ENCODE measurements around the gene CDRT4. TPM values are rescaled to one million over a fixed set of nuclear protein-coding genes. Genes with fewer than 3 reads are reported as not detected.

The CDRT4 gene
- total RNA-seq, 4 donors from 2014 or later: 7.1 to 23.8 (median 8.8) TPM

DNA sequence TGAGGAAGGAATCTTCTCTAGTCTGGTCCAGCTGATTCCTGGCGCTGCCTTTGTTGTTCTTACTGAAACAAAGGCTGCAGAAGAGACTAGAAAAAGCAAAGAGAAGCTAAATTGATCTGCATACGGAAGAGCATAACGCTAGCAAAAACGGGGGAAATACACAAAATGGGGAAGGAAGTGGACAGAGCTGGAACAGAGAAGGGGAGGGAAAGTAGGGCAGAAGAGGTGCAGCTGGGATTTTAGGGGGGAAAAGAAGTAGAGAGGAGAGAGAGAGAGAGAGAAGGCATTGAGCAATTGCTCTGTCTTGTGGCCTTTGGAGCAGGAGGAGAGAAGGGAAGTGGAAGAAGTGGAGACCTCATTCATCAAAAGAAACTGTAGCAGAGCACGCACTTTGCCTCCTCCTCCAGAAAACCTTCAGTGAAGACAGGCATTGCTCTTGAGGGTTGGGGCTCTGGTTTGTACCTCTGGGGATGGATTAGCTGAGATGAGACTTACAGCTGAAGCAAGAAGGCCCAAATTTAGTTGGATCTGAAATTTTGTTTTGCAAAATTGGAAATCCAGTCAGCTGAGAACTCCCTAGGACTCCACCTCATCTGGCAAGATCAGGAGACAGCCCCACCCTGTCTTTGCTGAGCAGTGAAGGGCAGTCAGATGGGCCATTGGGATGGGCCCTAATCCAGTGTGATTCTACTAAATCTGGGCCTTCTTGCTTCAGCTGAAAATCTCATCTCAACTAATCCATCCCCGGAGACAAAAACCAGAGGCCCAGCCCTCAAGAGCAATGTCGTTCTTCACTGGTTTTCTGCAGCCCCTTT is 55.8 kb downstream of the CDRT4 start:
- DNase-seq (ENCODE audit: low spot score in 2 of 2): peak in 1 of 2 donors; percentile 78
- WGBS: 52% methylated on average over 7 of the region's 7 CpGs
- H3K4me1 ChIP-seq: peaks cover 46% of the 10 kb centered on the region
- peak overlapping the region; percentile 80 for H3K27ac ChIP-seq
- no peaks in the 10 kb centered on the region for H3K27me3 ChIP-seq
- H3K4me3 ChIP-seq: no peak overlapping the region
- H3K9me3 ChIP-seq: no peaks in the 10 kb centered on the region
- H3K36me3 ChIP-seq: no peaks in the 10 kb centered on the region
- TF ChIP-seq POLR2A (IDR thresholded peaks at IDR 0.05) (no peak), POLR2AphosphoS5 (IDR thresholded peaks at IDR 0.05) (peak in 1 of 3 donors; percentile 5), EP300 (IDR thresholded peaks at IDR 0.05) (no peak)
- TF ChIP-seq, protein P1, sequence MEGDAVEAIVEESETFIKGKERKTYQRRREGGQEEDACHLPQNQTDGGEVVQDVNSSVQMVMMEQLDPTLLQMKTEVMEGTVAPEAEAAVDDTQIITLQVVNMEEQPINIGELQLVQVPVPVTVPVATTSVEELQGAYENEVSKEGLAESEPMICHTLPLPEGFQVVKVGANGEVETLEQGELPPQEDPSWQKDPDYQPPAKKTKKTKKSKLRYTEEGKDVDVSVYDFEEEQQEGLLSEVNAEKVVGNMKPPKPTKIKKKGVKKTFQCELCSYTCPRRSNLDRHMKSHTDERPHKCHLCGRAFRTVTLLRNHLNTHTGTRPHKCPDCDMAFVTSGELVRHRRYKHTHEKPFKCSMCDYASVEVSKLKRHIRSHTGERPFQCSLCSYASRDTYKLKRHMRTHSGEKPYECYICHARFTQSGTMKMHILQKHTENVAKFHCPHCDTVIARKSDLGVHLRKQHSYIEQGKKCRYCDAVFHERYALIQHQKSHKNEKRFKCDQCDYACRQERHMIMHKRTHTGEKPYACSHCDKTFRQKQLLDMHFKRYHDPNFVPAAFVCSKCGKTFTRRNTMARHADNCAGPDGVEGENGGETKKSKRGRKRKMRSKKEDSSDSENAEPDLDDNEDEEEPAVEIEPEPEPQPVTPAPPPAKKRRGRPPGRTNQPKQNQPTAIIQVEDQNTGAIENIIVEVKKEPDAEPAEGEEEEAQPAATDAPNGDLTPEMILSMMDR (IDR thresholded peaks at IDR 0.05): no peak

DNA sequence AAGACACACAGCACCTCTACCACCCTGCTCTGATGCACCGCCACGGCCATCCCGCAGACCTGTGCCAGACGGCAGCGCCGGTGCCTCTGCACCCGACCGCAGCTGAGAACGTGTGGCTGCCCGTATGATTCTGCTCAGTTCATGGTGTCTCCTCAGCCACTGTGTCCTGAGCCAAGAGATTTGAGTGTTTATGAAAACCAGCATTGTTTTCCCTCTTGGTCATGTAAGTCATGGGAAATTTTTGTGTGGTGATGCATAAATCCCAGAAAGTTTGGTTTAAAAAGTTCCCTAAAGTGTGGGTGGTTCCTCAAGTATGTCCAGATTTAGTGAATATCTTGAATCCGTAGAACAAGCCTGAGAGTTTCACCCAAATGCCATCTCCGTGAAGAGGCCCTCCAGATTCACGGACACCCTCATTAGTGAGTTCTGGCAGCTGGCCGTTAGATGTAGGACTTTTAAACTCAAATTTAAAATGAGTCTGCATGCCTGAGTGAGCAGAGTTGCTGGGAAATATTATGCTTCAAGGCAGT is 57.6 kb downstream of the CDRT4 start:
- Histone ChIP-seq H3K36me3 (no peaks in the 10 kb centered on the region), H3K27ac (peak overlapping the region; percentile 80), H3K27me3 (no peaks in the 10 kb centered on the region), H3K9me3 (no peaks in the 10 kb centered on the region), H3K4me3 (no peak overlapping the region), H3K4me1 (peaks cover 49% of the 10 kb centered on the region)
- TF ChIP-seq POLR2AphosphoS5 (IDR thresholded peaks at IDR 0.05) (peak in 2 of 3 donors; percentile 49 to 63), EP300 (IDR thresholded peaks at IDR 0.05) (no peak), POLR2A (IDR thresholded peaks at IDR 0.05) (peak in 1 of 2 donors; percentile 68)
- TF ChIP-seq, protein P1 (IDR thresholded peaks at IDR 0.05): no peak
- 46% methylated on average over 14 of the region's 14 CpGs for WGBS
- no peak for DNase-seq (ENCODE audit: low spot score in 2 of 2)

DNA sequence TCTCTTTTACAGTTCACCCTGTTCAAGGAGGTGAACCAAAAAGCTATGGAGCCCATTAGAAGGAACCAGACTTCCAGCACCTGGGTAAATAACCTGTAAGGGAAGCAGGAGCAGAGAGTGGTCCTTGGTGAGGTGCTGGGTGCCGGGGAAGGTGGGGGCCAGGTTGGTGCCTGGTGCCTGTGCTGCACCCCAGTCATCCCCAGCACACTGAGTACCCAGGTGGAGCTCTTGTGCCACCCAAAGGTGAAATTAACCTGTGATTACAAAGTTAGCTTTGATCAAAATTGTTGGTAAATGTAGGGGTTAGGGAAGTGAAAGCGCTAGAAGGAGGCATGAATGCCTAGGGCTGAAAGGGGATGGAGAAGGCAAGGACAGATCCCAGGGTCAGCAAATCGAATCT is 58.6 kb downstream of the CDRT4 start:
- H3K36me3 ChIP-seq: no peaks in the 10 kb centered on the region
- H3K4me1 ChIP-seq: peaks cover 56% of the 10 kb centered on the region
- H3K27ac ChIP-seq: peak overlapping the region; percentile 80
- DNase-seq (ENCODE audit: low spot score in 2 of 2): no peak
- H3K4me3 ChIP-seq: no peak overlapping the region
- 78% methylated on average over 3 of the region's 3 CpGs for WGBS
- H3K9me3 ChIP-seq: no peaks in the 10 kb centered on the region
- TF ChIP-seq, protein P1 (IDR thresholded peaks at IDR 0.05): no peak
- TF ChIP-seq POLR2AphosphoS5 (IDR thresholded peaks at IDR 0.05) (no peak), POLR2A (IDR thresholded peaks at IDR 0.05) (no peak)
- no peaks in the 10 kb centered on the region for H3K27me3 ChIP-seq

DNA sequence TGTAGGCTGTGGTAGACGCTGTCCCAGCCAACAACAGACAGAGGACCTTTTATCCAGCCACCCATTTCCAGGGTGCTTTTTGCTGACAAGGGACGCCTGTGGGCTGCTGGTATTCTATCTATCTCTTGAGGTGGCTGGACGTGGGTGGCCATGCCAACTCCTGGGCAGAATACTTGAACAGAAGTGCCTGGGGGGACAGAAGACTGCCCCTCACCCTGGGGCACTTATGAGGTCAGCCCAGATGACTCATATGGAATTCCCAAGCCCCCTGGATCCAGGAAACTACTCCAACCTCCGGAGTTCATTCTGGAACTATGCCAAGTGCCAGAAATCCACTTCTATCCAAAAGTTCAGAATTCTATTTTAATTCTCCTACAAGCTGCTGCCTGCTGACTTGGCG is 61.3 kb downstream of the CDRT4 start:
- DNase-seq (ENCODE audit: low spot score in 2 of 2): no peak
- Histone ChIP-seq H3K4me1 (peaks cover 36% of the 10 kb centered on the region), H3K27ac (no peak overlapping the region), H3K4me3 (no peak overlapping the region), H3K36me3 (no peaks in the 10 kb centered on the region), H3K9me3 (no peaks in the 10 kb centered on the region), H3K27me3 (no peaks in the 10 kb centered on the region)
- WGBS: 75% methylated on average over 5 of the region's 5 CpGs
- TF ChIP-seq POLR2A (IDR thresholded peaks at IDR 0.05) (no peak), POLR2AphosphoS5 (IDR thresholded peaks at IDR 0.05) (no peak), EP300 (IDR thresholded peaks at IDR 0.05) (no peak)
- TF ChIP-seq, protein P1 (IDR thresholded peaks at IDR 0.05): no peak

DNA sequence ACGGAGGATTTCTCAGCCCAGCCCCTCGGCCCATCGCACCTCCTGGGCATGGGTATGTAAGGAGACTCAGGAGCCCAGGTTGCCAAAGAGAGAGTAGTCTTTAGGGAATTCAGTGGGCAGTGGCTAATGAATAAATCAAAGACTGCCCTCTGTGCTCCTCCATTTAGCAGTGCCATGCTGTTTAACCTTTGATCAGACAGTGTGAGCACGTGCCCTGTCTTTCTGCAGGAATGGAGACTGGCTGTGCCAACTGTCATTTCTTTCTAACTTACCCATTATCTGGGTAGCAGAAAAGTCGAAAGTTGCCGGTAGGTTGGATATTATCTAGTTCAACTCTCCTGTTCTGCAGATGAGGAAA is 62.4 kb downstream of the CDRT4 start:
- 93% methylated on average over 6 of the region's 6 CpGs for WGBS
- H3K27ac ChIP-seq: no peak overlapping the region

More for the DNA sequence above, 62.4 kb downstream of the CDRT4 start:
- no peak overlapping the region for H3K4me3 ChIP-seq
- peaks cover 29% of the 10 kb centered on the region for H3K4me1 ChIP-seq
- no peaks in the 10 kb centered on the region for H3K9me3 ChIP-seq
- H3K27me3 ChIP-seq: no peaks in the 10 kb centered on the region
- TF ChIP-seq POLR2AphosphoS5 (IDR thresholded peaks at IDR 0.05) (no peak), POLR2A (IDR thresholded peaks at IDR 0.05) (no peak), EP300 (IDR thresholded peaks at IDR 0.05) (no peak)
- DNase-seq (ENCODE audit: low spot score in 2 of 2): no peak
- no peaks in the 10 kb centered on the region for H3K36me3 ChIP-seq
